H1 (cell line): Measurements from ENCODE around the gene CAPN8. TPM values are rescaled to one million over a fixed set of nuclear protein-coding genes. Genes with fewer than 3 reads are reported as not detected.

Source experiments
- CTCF ChIA-PET: fragments of 300-600 bp; sonication (Branson Sonifier 250); formaldehyde crosslinking; loops from one replicate; lab custom pipeline; 2021; ENCODE audit not compliant: partially characterized antibody; lab: Charles Lee
- POLR2A ChIA-PET: fragments of 300-600 bp; sonication (Branson Sonifier 250); formaldehyde crosslinking; loops from one replicate; lab custom pipeline; 2021; ENCODE audit warnings: inconsistent platforms; ENCODE audit not compliant: partially characterized antibody; lab: Charles Lee
- DNase-seq, 2 experiments: peaks; one replicate each; pipeline versions ENCODE4 v3.0.0 to v3.0.0-alpha.2; 2010 to 2022; ENCODE audit warnings: low spot score in 2 of 2, low read depth in 1 of 2, mixed read lengths in 1 of 2
- FAIRE-seq: peaks from 2 replicates; lab custom pipeline; 2011; peaks lifted over from hg19 to GRCh38; lab: Jason Lieb, UNC
- H2AFZ ChIP-seq: 2 replicates; pipeline ENCODE4 v1.8.1; 2012; ENCODE audit warnings: low read length, inconsistent platforms
- H2AK5ac ChIP-seq: 2 replicates; pipeline ENCODE4 v1.6.1; 2013; ENCODE audit warnings: low read depth, low read length
- H2BK120ac ChIP-seq: replicated peaks from 2 replicates; pipeline ENCODE3; 2013; ENCODE audit warnings: low read depth, low read length, inconsistent platforms
- H2BK12ac ChIP-seq: 2 replicates; pipeline ENCODE4 v1.6.1; 2013; ENCODE audit warnings: low read depth, low read length
- H2BK15ac ChIP-seq: 2 replicates; pipeline ENCODE4 v1.6.1; 2013; ENCODE audit warnings: low read length
- H2BK20ac ChIP-seq: 2 replicates; pipeline ENCODE4 v1.6.1; 2013; ENCODE audit warnings: low read length
- H2BK5ac ChIP-seq: 2 replicates; pipeline ENCODE4 v1.6.1; 2013; ENCODE audit warnings: low read depth, low read length
- H3K14ac ChIP-seq: 2 replicates; pipeline ENCODE4 v1.6.1; 2013; ENCODE audit warnings: inconsistent platforms; ENCODE audit not compliant: insufficient read length
- H3K18ac ChIP-seq: 2 replicates; pipeline ENCODE4 v1.6.1; 2013; ENCODE audit warnings: low read length; ENCODE audit errors: extremely low read depth
- H3K23ac ChIP-seq: 2 replicates; pipeline ENCODE4 v1.6.1; 2013; ENCODE audit warnings: inconsistent platforms; ENCODE audit not compliant: insufficient read length
- H3K23me2 ChIP-seq: 2 replicates; pipeline ENCODE4 v1.6.1; 2013; ENCODE audit warnings: low read depth, low read length
- H3K27ac ChIP-seq: 2 replicates; pipeline ENCODE4 v1.6.1; 2011; ENCODE audit warnings: low read depth, low read length, inconsistent platforms
- H3K27me3 ChIP-seq, 4 experiments: replicated peaks in 1 of 4; 1 replicate in 1 of 4; 2 replicates in 3 of 4; pipeline versions ENCODE4 v1.6.1 to v1.8.1; 2011 to 2013; ENCODE audit warnings: low read length in 3 of 4, mild to moderate bottlenecking in 3 of 4, inconsistent platforms in 2 of 4, mixed read lengths in 2 of 4, moderate library complexity in 1 of 4; ENCODE audit not compliant: control insufficient read depth in 3 of 4, insufficient read depth in 3 of 4; ENCODE audit errors: extremely low read depth in 1 of 4
- H3K36me3 ChIP-seq, 4 experiments: 2 replicates each; pipeline versions ENCODE4 v1.6.1 to v1.8.1; 2011 to 2013; ENCODE audit warnings: mild to moderate bottlenecking in 4 of 4, low read length in 3 of 4, moderate library complexity in 2 of 4, control low read depth in 1 of 4, inconsistent platforms in 1 of 4; ENCODE audit not compliant: insufficient read depth in 4 of 4, control insufficient read depth in 2 of 4
- H3K4ac ChIP-seq: replicated peaks from 2 replicates; pipeline ENCODE3; 2013; ENCODE audit warnings: low read length, low read depth, mixed read lengths, inconsistent platforms; ENCODE audit not compliant: insufficient read length
- H3K4me1 ChIP-seq, 4 experiments: replicated peaks in 1 of 4; 1 replicate in 1 of 4; 2 replicates in 3 of 4; pipeline versions ENCODE4 v1.6.1 to v1.8.1; 2011 to 2013; ENCODE audit warnings: low read length in 3 of 4, inconsistent platforms in 2 of 4, mixed read lengths in 1 of 4; ENCODE audit not compliant: insufficient read depth in 4 of 4, control insufficient read depth in 3 of 4
- H3K4me2 ChIP-seq, 2 experiments: 2 replicates each; pipeline versions ENCODE4 v1.6.1 to v1.8.1; 2011 to 2013; ENCODE audit warnings: low read depth in 2 of 2, low read length in 2 of 2, control low read depth in 1 of 2, inconsistent platforms in 1 of 2, mild to moderate bottlenecking in 1 of 2; ENCODE audit not compliant: insufficient read depth in 1 of 2
- H3K4me3 ChIP-seq, 4 experiments: fragments of 200-600, 300-600 bp in 1 of 4; sonication (generic), shearing (Covaris generic), sonication (Bioruptor Twin) in 1 of 4; 2 replicates each; pipeline versions ENCODE4 v1.5.1 to v1.8.1; 2011 to 2016; ENCODE audit warnings: low read length in 4 of 4, low read depth in 3 of 4, control low read depth in 2 of 4, inconsistent platforms in 2 of 4, mild to moderate bottlenecking in 2 of 4, mixed read lengths in 1 of 4, moderate library complexity in 1 of 4; ENCODE audit not compliant: insufficient read depth in 2 of 4; ENCODE audit errors: extremely low read depth in 1 of 4
- H3K56ac ChIP-seq: replicated peaks from 2 replicates; pipeline ENCODE3; 2013; ENCODE audit warnings: low read depth, mild to moderate bottlenecking, mixed read lengths, low read length, inconsistent platforms; ENCODE audit not compliant: insufficient read length
- H3K79me1 ChIP-seq: 2 replicates; pipeline ENCODE4 v1.6.1; 2013; ENCODE audit warnings: low read depth, low read length, control low read depth
- H3K79me2 ChIP-seq, 2 experiments: 2 replicates each; pipeline versions ENCODE4 v1.6.1 to v1.8.1; 2012 to 2013; ENCODE audit warnings: low read length in 2 of 2, mild to moderate bottlenecking in 2 of 2, inconsistent platforms in 1 of 2; ENCODE audit not compliant: insufficient read depth in 2 of 2, control insufficient read depth in 1 of 2
- H3K9ac ChIP-seq, 4 experiments: replicated peaks in 1 of 4; 1 replicate in 1 of 4; 2 replicates in 3 of 4; pipeline versions ENCODE4 v1.6.1 to v1.8.1; 2011 to 2013; ENCODE audit warnings: low read depth in 3 of 4, low read length in 3 of 4, control low read depth in 2 of 4, mild to moderate bottlenecking in 2 of 4, moderate library complexity in 2 of 4, inconsistent platforms in 1 of 4; ENCODE audit errors: extremely low read depth in 1 of 4
- H3K9me3 ChIP-seq, 2 experiments: 2 replicates each; pipeline versions ENCODE4 v1.6.1 to v1.8.1; 2012 to 2013; ENCODE audit warnings: mild to moderate bottlenecking in 2 of 2, moderate library complexity in 2 of 2, control low read depth in 1 of 2, inconsistent platforms in 1 of 2, low read depth in 1 of 2, low read length in 1 of 2, mixed read lengths in 1 of 2; ENCODE audit not compliant: insufficient read depth in 2 of 2
- H4K20me1 ChIP-seq, 2 experiments: replicated peaks in 1 of 2; 2 replicates each; pipeline versions ENCODE3 to v1.8.1; 2011 to 2013; ENCODE audit warnings: inconsistent platforms in 2 of 2, low read length in 2 of 2, mild to moderate bottlenecking in 1 of 2; ENCODE audit not compliant: insufficient read depth in 2 of 2, control insufficient read depth in 1 of 2
- H4K5ac ChIP-seq: 2 replicates; pipeline ENCODE4 v1.6.1; 2013; ENCODE audit warnings: low read length, low read depth, mixed read lengths, inconsistent platforms; ENCODE audit not compliant: insufficient read length
- H4K8ac ChIP-seq: 2 replicates; pipeline ENCODE4 v1.8.0; 2013; ENCODE audit warnings: mild to moderate bottlenecking, moderate library complexity, low read length, inconsistent platforms; ENCODE audit not compliant: insufficient read depth; ENCODE audit errors: extremely low read depth
- H4K91ac ChIP-seq: replicated peaks from 2 replicates; pipeline ENCODE3; 2013; ENCODE audit warnings: low read length, mixed read lengths, inconsistent platforms; ENCODE audit not compliant: insufficient read length
- KDM4A ChIP-seq: IDR thresholded peaks from one replicate; pipeline ENCODE4 v1.7.1; 2012; ENCODE audit warnings: low read depth, mild to moderate bottlenecking, moderate library complexity, low read length, inconsistent platforms; ENCODE audit not compliant: severe bottlenecking
- SAP30 ChIP-seq: fragments of 300-600 bp; sonication (generic); IDR thresholded peaks from 2 replicates; pipeline ENCODE4 v1.7.1; 2012; ENCODE audit warnings: low read length, moderate library complexity, mild to moderate bottlenecking, inconsistent platforms; ENCODE audit not compliant: insufficient read depth, insufficient replicate concordance
- WGBS, 2 experiments: shearing (Covaris generic) in 1 of 2; methylation state at CpG; one replicate each; pipeline versions ENCODE4 v1.1.6 to v1.1.7; 2013 to 2015; ENCODE audit warnings: low lambda C conversion rate in 2 of 2, mixed read lengths in 2 of 2, inconsistent platforms in 1 of 2, low coverage in 1 of 2, missing lambda C conversion rate in 1 of 2; ENCODE audit not compliant: insufficient replicate concordance in 2 of 2, insufficient coverage in 1 of 2, insufficient read length in 1 of 2; ENCODE audit errors: extremely low coverage in 1 of 2, missing lambda C conversion rate in 1 of 2; 5-methylcytosine and 5-hydroxymethylcytosine counted together
- polyA plus RNA-seq, 7 experiments: library from polyadenylated mRNA; depleted of rRNA in 3 of 7; stranded (reverse) in 5 of 7; unstranded in 2 of 7; fragments of >200 nt in 5 of 7; fragments of 200-250 nt in 2 of 7; gene quantifications; 1 replicate in 5 of 7; 2 replicates in 1 of 7; 4 replicates in 1 of 7; pipeline versions ENCODE4 v1.2.1 to v1.2.3, GENCODE V29; 2011 to 2013; ENCODE audit warnings: missing spikeins in 2 of 7, mixed read lengths in 2 of 7
- total RNA-seq: library from RNA; stranded (reverse); fragmentation: NEBNext Ultra II Directional; extraction: Animal tissue kit (Norgen Biotek cat#: 25700); gene quantifications from 2 replicates; pipeline ENCODE4 v1.2.1, GENCODE V29; 2021
- TF ChIP-seq, protein P1 (sequence below): IDR thresholded peaks from 2 replicates; pipeline ENCODE4 v1.6.1; 2012; ENCODE audit warnings: inconsistent platforms

The CAPN8 gene
- total and polyA plus RNA-seq, 2 of the 8 experiments (the other 6 are each of a cell fraction or from before 2014, with no cell fraction given) = 0.20 to 0.26 TPM

DNA sequence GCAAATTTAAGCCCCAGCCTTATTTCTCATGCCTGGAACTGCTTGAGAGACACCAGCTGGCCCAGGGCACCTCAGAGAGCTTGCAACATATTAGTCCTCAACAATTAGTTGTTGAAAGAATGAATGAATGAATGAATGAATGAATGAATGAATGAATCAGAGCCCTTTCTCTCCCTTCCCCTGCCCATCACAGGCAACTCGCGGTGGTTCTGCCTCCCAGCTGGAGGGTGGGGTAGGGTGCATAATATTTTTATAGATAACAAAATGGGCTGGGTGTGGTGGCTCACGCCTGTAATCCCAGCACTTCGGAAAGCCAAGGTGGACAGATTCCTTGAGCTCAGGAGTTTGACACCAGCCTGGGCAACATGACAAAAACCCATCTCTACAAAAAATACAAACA, 162.2 kb downstream of the CAPN8 start:
- H4K5ac ChIP-seq = no peak overlapping the region
- no peak overlapping the region for H3K14ac ChIP-seq
- no peak overlapping the region for H3K4ac ChIP-seq
- DNase-seq = no peak
- H2BK20ac ChIP-seq = no peak overlapping the region
- no peak overlapping the region for H2AK5ac ChIP-seq
- peaks cover 0 to 2% (median 0%) of the 10 kb centered on the region in 4 experiments; a peak in 2 of 7 replicates for H3K4me1 ChIP-seq
- H3K23ac ChIP-seq = no peak overlapping the region
- H3K9ac ChIP-seq = no peak overlapping the region
- H3K56ac ChIP-seq = no peak overlapping the region
- 90% methylated on average over 4 of the region's 4 CpGs; no CpG with 5 or more reads in 1 of the 2 experiments for WGBS, 2 experiments
- ChIA-PET POLR2A (no interaction called here), CTCF (interaction anchor here (1.5 kb wide), 1 partner anchor 17 kb away, joined by 6 read pairs; no protein-coding TSS in a partner anchor)
- H2BK120ac ChIP-seq = no peak overlapping the region
- no peaks in the 10 kb centered on the region for H3K27me3 ChIP-seq
- no peaks in the 10 kb centered on the region for H3K36me3 ChIP-seq
- H2BK5ac ChIP-seq = no peak overlapping the region
- H3K4me2 ChIP-seq = no peak overlapping the region
- H2BK15ac ChIP-seq = no peak overlapping the region
- no peak overlapping the region for H3K4me3 ChIP-seq
- no peak overlapping the region for H4K91ac ChIP-seq
- TF ChIP-seq KDM4A = no peak
- TF ChIP-seq SAP30 = no peak
- TF ChIP-seq, protein P1, sequence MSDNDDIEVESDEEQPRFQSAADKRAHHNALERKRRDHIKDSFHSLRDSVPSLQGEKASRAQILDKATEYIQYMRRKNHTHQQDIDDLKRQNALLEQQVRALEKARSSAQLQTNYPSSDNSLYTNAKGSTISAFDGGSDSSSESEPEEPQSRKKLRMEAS = no peak
- H2BK12ac ChIP-seq = no peak overlapping the region
- no peaks in the 10 kb centered on the region for H3K9me3 ChIP-seq
- peaks cover 2% of the 10 kb centered on the region; the same call in 1 of the 2 replicates for H3K23me2 ChIP-seq
- no peaks in the 10 kb centered on the region for H3K79me1 ChIP-seq
- no peak overlapping the region for H3K27ac ChIP-seq
- H4K8ac ChIP-seq = no peak overlapping the region
- no peaks in the 10 kb centered on the region for H4K20me1 ChIP-seq
- H3K18ac ChIP-seq = no peak overlapping the region
- no peak for FAIRE-seq
- no peaks in the 10 kb centered on the region for H3K79me2 ChIP-seq
- H2AFZ ChIP-seq = no peak overlapping the region
